Aorta (tissue), 5 donors: Measurements from ENCODE around the gene AIFM3. TPM values are rescaled to one million over a fixed set of nuclear protein-coding genes. Genes with fewer than 3 reads are reported as not detected.

Experiments
- ATAC-seq: fragments of 200-7000 bp; cut with Tn5 transposase; one replicate; pipeline ENCODE4 v1.9.1; 2022; ENCODE audit warnings: moderate library complexity; ENCODE audit not compliant: low FRiP score
- DNase-seq, 2 donors: peaks; one replicate each; pipeline ENCODE4 v3.0.0-alpha.2; 2020
- H3K27ac ChIP-seq, 2 donors: one replicate each; pipeline ENCODE4 v1.5.1; 2013; ENCODE audit warnings: low read length in 2 of 2, mild to moderate bottlenecking in 2 of 2, moderate library complexity in 2 of 2, control low read depth in 1 of 2, inconsistent platforms in 1 of 2, low read depth in 1 of 2
- H3K27me3 ChIP-seq, 2 donors: one replicate each; pipeline ENCODE4 v1.6.1; 2013; ENCODE audit warnings: control low read depth in 1 of 2, low read length in 1 of 2, mild to moderate bottlenecking in 1 of 2, moderate library complexity in 1 of 2; ENCODE audit not compliant: insufficient read depth in 2 of 2, control insufficient read depth in 1 of 2
- H3K36me3 ChIP-seq, 2 donors: one replicate each; pipeline ENCODE4 v1.6.1; 2013; ENCODE audit warnings: control low read depth in 1 of 2, low read length in 1 of 2, mild to moderate bottlenecking in 1 of 2; ENCODE audit not compliant: insufficient read depth in 2 of 2, control insufficient read depth in 1 of 2
- H3K4me1 ChIP-seq, 2 donors: one replicate each; pipeline ENCODE4 v1.6.1; 2013; ENCODE audit warnings: low read length in 2 of 2, control low read depth in 1 of 2, mild to moderate bottlenecking in 1 of 2, moderate library complexity in 1 of 2; ENCODE audit not compliant: insufficient read depth in 2 of 2, control insufficient read depth in 1 of 2
- H3K4me3 ChIP-seq, 2 donors: one replicate each; pipeline ENCODE4 v1.5.1; 2013; ENCODE audit warnings: low read length in 2 of 2, control low read depth in 1 of 2, mild to moderate bottlenecking in 1 of 2
- H3K9me3 ChIP-seq: one replicate; pipeline ENCODE4 v1.6.1; 2013; ENCODE audit warnings: mild to moderate bottlenecking, low read length; ENCODE audit not compliant: control insufficient read depth
- WGBS, 2 donors: extraction: QIAGEN DNeasy Blood & Tissue Kit; methylation state at CpG; one replicate each; pipeline ENCODE4 v1.1.7; 2013; 5-methylcytosine and 5-hydroxymethylcytosine counted together
- intact Hi-C, 2 donors: fragments of 100-400 bp; cut with DNase I; formaldehyde crosslinking; loops; one replicate each; pipeline versions ENCODE4 v1.14.2 to v1.15.0; 2022
- polyA plus RNA-seq, 2 donors: library from polyadenylated mRNA; stranded (reverse); fragments of 200-250 nt; gene quantifications; one replicate each; pipeline ENCODE4 v1.2.3, GENCODE V29; 2013
- total RNA-seq, 2 donors: library from RNA; stranded (reverse); fragmentation: NEBNext Ultra II Directional; extraction: Animal tissue kit (Norgen Biotek cat#: 25700); gene quantifications; one replicate each; pipeline ENCODE4 v1.2.1, GENCODE V29; 2021
- donor health status: healthy with polysubstance abuse.
- donor health status: Bipolar disorder and iron deficiency.
- donor health status: DM: no; HTN: no; CAD: no.
- donor health status: DM: no; HTN: no; CAD: no.
- donor health status: DM: yes; HTN: yes; CAD: no.

Gene AIFM3
- total and polyA plus RNA-seq, 4 donors = 1.0 to 3.8 (median 1.8) TPM

DNA sequence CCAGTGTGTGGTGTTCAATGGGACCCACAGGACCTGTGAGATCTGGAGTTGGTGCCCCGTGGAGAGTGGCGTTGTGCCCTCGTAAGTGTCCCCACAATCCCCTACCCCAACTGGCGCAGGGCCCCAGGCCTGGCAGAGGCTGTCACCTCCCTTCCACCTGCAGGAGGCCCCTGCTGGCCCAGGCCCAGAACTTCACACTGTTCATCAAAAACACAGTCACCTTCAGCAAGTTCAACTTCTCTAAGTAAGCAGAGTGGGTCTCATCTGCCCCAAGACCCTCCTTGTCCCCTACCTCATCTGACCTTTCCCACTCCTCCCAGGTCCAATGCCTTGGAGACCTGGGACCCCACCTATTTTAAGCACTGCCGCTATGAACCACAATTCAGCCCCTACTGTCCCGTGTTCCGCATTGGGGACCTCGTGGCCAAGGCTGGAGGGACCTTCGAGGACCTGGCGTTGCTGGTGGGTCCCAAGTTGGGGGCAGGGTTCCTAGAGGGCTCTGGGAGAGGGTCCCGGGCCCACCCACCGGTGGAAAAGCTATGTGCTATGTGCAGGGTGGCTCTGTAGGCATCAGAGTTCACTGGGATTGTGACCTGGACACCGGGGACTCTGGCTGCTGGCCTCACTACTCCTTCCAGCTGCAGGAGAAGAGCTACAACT lies 56.0 kb downstream of the AIFM3 start:
- intact Hi-C loops = no loop called here
- no peak for ATAC-seq
- H3K4me1 ChIP-seq = no peaks in the 10 kb centered on the region
- no peaks in the 10 kb centered on the region for H3K27me3 ChIP-seq
- no peaks in the 10 kb centered on the region for H3K9me3 ChIP-seq
- H3K36me3 ChIP-seq = no peaks in the 10 kb centered on the region
- no peak overlapping the region for H3K27ac ChIP-seq
- no peak overlapping the region for H3K4me3 ChIP-seq
- DNase-seq = no peak
- WGBS, 2 donors = 85 to 90% methylated on average over 13 of the region's 13 CpGs

- no peak overlapping the region for H3K27ac ChIP-seq
- no peaks in the 10 kb centered on the region for H3K36me3 ChIP-seq
- intact Hi-C loops = no loop called here
- DNase-seq (no peak), ATAC-seq (no peak)
- no peaks in the 10 kb centered on the region for H3K27me3 ChIP-seq
- no peak overlapping the region for H3K4me3 ChIP-seq
- 78 to 80% methylated on average over 8 of the region's 8 CpGs for WGBS, 2 donors
- H3K4me1 ChIP-seq = no peaks in the 10 kb centered on the region
- H3K9me3 ChIP-seq = no peaks in the 10 kb centered on the region
These were observed 58.2 kb downstream of the AIFM3 start for GRCh38 chr22:21025266-21025665.

GRCh38 chr22:21025763-21026755 lies 59.0 kb downstream of the AIFM3 start:
- intact Hi-C loops = no loop called here
- no peak overlapping the region for H3K27ac ChIP-seq
- no peak for DNase-seq
- no peak for ATAC-seq
- WGBS, 2 donors = 93 to 94% methylated on average over 27 of the region's 27 CpGs
- H3K27me3 ChIP-seq = no peaks in the 10 kb centered on the region
- no peak overlapping the region for H3K4me3 ChIP-seq
- no peaks in the 10 kb centered on the region for H3K36me3 ChIP-seq
- no peaks in the 10 kb centered on the region for H3K4me1 ChIP-seq
- no peaks in the 10 kb centered on the region for H3K9me3 ChIP-seq

GRCh38 chr22:21026783-21027692 lies 60.0 kb downstream of the AIFM3 start:
- no peaks in the 10 kb centered on the region for H3K27me3 ChIP-seq
- ATAC-seq (no peak), DNase-seq (no peak)
- intact Hi-C loops = no loop called here
- no peaks in the 10 kb centered on the region for H3K36me3 ChIP-seq
- H3K4me3 ChIP-seq = no peak overlapping the region
- H3K9me3 ChIP-seq = no peaks in the 10 kb centered on the region
- no peaks in the 10 kb centered on the region for H3K4me1 ChIP-seq
- H3K27ac ChIP-seq = no peak overlapping the region
- WGBS, 2 donors = 47 to 54% methylated on average over 14 of the region's 14 CpGs

GRCh38 chr22:21028277-21029251 lies 61.5 kb downstream of the AIFM3 start:
- ATAC-seq (no peak), DNase-seq (no peak)
- H3K9me3 ChIP-seq = no peaks in the 10 kb centered on the region
- H3K27ac ChIP-seq = no peak overlapping the region
- H3K36me3 ChIP-seq = no peaks in the 10 kb centered on the region
- WGBS, 2 donors = 94 to 96% methylated on average over 13 of the region's 13 CpGs
- H3K4me3 ChIP-seq = no peak overlapping the region
- H3K4me1 ChIP-seq = no peaks in the 10 kb centered on the region
- H3K27me3 ChIP-seq = no peaks in the 10 kb centered on the region
- intact Hi-C loops = no loop called here

- H3K4me3 ChIP-seq = no peak overlapping the region
- H3K27me3 ChIP-seq = no peaks in the 10 kb centered on the region
- ATAC-seq = no peak
- WGBS, 2 donors = 73 to 77% methylated on average over 12 of the region's 12 CpGs
- intact Hi-C loops = no loop called here
- no peak overlapping the region for H3K27ac ChIP-seq
- no peaks in the 10 kb centered on the region for H3K36me3 ChIP-seq
- H3K9me3 ChIP-seq = no peaks in the 10 kb centered on the region
- H3K4me1 ChIP-seq = no peaks in the 10 kb centered on the region
- no peak for DNase-seq
These were observed 62.5 kb downstream of the AIFM3 start for GRCh38 chr22:21029486-21030025.

DNA sequence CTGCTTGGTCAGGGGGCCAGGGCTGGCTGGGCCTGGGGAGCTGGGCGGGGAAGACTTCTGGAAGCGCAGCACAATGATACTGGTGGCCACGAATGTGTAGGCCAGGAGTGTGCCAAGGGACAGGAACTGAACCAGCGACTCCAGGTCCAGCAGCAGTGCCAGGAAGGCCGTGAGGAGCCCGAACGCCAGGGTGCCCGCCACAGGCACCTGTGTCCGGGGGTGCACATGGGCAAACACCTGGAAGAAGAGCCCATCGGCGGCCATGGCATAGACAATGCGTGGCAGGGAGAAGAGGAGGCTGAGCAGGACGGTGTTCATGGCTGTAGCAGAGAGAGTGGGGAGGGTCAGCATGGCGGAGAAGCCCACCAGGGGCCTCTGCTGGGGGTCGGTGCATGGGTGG lies 63.0 kb downstream of the AIFM3 start:
- Histone ChIP-seq H3K27ac (no peak overlapping the region), H3K27me3 (no peaks in the 10 kb centered on the region), H3K4me1 (no peaks in the 10 kb centered on the region), H3K9me3 (no peaks in the 10 kb centered on the region), H3K36me3 (no peaks in the 10 kb centered on the region), H3K4me3 (no peak overlapping the region)
- ATAC-seq (no peak), DNase-seq (no peak)
- intact Hi-C loops = no loop called here
- WGBS, 2 donors = 94 to 95% methylated on average over 15 of the region's 15 CpGs
